Measurements from ENCODE around the gene ATP6V1G1. TPM values are rescaled to one million over a fixed set of nuclear protein-coding genes. Genes with fewer than 3 reads are reported as not detected.
A peak's percentile ranks its signal among the peaks of the same experiment; 100 is the strongest.

ATP6V1G1 gene
- total RNA-seq, 1 experiment from 2014 or later = 119 TPM

- peak overlapping the region; percentile 32 for H3K18ac ChIP-seq (ENCODE audit: insufficient read length, low read depth, low read length)
- peak overlapping the region; percentile 75 for H3K4me2 ChIP-seq (ENCODE audit: insufficient read depth, insufficient read length, low read length)
- H2AFZ ChIP-seq (ENCODE audit: low read length) = no peak overlapping the region
- H2BK12ac ChIP-seq (ENCODE audit: insufficient read length, low read depth, low read length) = no peak overlapping the region
- H2BK120ac ChIP-seq (ENCODE audit: low read depth, low read length, poor library complexity, severe bottlenecking) = no peak overlapping the region
- H3K27ac ChIP-seq (ENCODE audit: insufficient read length, low read depth, low read length) = no peak overlapping the region
- TF ChIP-seq CTCF (conservative IDR thresholded peaks at IDR 0.05) = no peak
- no peak overlapping the region for H2AK5ac ChIP-seq (ENCODE audit: insufficient read length, low read length)
- H4K91ac ChIP-seq (ENCODE audit: insufficient read length, low read depth, low read length) = no peak overlapping the region
- H3K27ac Mint-ChIP-seq = peak overlapping the region in 1 of 3 experiments; percentile 62; a peak in 1 of 7 replicates
- DNase-seq = peak; percentile 54
- H3K14ac ChIP-seq (ENCODE audit: insufficient read depth, low read length) = peak overlapping the region; percentile 83; the same call in 1 of the 2 replicates
- no peak overlapping the region for H3T11ph ChIP-seq (ENCODE audit: low read length)
- peaks cover 24 to 26% of the 10 kb centered on the region in 2 experiments for H3K4me1 Mint-ChIP-seq
- peaks cover 17% of the 10 kb centered on the region for H3K27me3 Mint-ChIP-seq (ENCODE audit: low read depth)
- WGBS (ENCODE audit: extremely low coverage, insufficient read length, low lambda C conversion rate) = no CpG with 5 or more reads among the region's 58 CpGs
- H3K36me3 Mint-ChIP-seq (ENCODE audit: insufficient read depth in 1 of 3, low read depth in 3 of 3) = peaks cover 0 to 7% (median 4%) of the 10 kb centered on the region in 3 experiments; a peak in 2 of 7 replicates
- no peak overlapping the region for H3K56ac ChIP-seq (ENCODE audit: insufficient read length, low read depth, low read length)
- no peaks in the 10 kb centered on the region for H3K79me1 ChIP-seq (ENCODE audit: insufficient read depth, low read depth, low read length, poor library complexity, severe bottlenecking)
- H3K9ac ChIP-seq (ENCODE audit: extremely low read depth, insufficient read length, low read length) = peak overlapping the region; percentile 49
- H3K4me1 ChIP-seq (ENCODE audit: insufficient read depth, low read length) = peaks cover 7% of the 10 kb centered on the region; the same call in 1 of the 2 replicates
- H3K23me2 ChIP-seq (ENCODE audit: insufficient read length, low read depth, low read length, poor library complexity, severe bottlenecking) = peaks cover 10% of the 10 kb centered on the region
- no peaks in the 10 kb centered on the region for H4K20me1 ChIP-seq (ENCODE audit: control insufficient read depth, insufficient read depth, insufficient read length)
- no peak overlapping the region for H2BK5ac ChIP-seq (ENCODE audit: insufficient read length, low read length)
- H3K4me3 Mint-ChIP-seq = peak overlapping the region; percentile 64 to 81
- no peak overlapping the region for H4K5ac ChIP-seq (ENCODE audit: insufficient read length, low read depth, low read length)
- H3K9me3 Mint-ChIP-seq = peaks cover 0 to 4% of the 10 kb centered on the region in 2 experiments; a peak in 1 of 5 replicates
- no peak overlapping the region; the same call in 1 of the 2 replicates for H2BK15ac ChIP-seq (ENCODE audit: low read depth, low read length)
- H2BK20ac ChIP-seq (ENCODE audit: low read depth, low read length, poor library complexity, severe bottlenecking) = no peak overlapping the region
- H3K9me3 ChIP-seq (ENCODE audit: control insufficient read depth, low read depth, low read length) = no peaks in the 10 kb centered on the region
- H4K8ac ChIP-seq (replicated peaks; ENCODE audit: insufficient read length, low read depth, low read length) = no peak overlapping the region
- H3K4ac ChIP-seq (ENCODE audit: low read depth, low read length) = no peak overlapping the region
- H3K79me2 ChIP-seq (ENCODE audit: insufficient read depth, low read length) = no peaks in the 10 kb centered on the region
- H3K27me3 ChIP-seq (ENCODE audit: insufficient read depth, low read length) = no peaks in the 10 kb centered on the region
- no peak overlapping the region for H3K23ac ChIP-seq (ENCODE audit: insufficient read length, low read depth, low read length)
Observed at GRCh38 chr9:114611516-114612271, 24.1 kb downstream of the ATP6V1G1 start.
